ENCODE data around the gene COQ10B. TPM values are rescaled to one million over a fixed set of nuclear protein-coding genes. Genes with fewer than 3 reads are reported as not detected.
"Not testable (repeated sequence)": the region's sequence is repeated elsewhere in the genome, so short reads cannot be mapped to it uniquely, and the experiment has no call there.

Gene COQ10B
- total RNA-seq, 4 donors from 2014 or later, result 23.8 to 34.1 (median 28.5) TPM

DNA sequence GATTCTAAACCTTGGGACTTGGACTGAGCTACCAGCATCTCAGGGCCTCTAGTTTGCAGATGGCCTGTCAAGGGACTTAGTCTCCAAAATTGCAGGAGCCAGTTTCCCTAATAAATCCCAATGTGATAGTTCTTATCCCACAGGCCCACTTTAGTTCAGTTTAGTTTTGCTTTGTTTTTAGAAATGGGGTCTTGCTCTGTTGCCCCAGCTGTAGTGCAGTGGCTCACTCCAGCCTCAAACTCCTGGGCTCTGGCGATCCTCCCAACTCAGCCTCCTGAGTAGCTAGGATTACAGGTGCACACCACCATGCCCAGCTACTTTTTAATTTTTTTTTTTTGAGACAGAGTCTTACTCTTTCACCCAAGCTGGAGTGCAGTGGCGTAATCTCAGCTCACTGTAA is 16.0 kb upstream of the COQ10B start:
- Histone ChIP-seq H3K9me3 (no peaks in the 10 kb centered on the region), H3K4me3 (no peak overlapping the region), H3K4me1 (peaks cover 0 to 9% of the 10 kb centered on the region in 2 donors), H3K27ac (no peak overlapping the region), H3K36me3 (no peaks in the 10 kb centered on the region), H3K27me3 (no peaks in the 10 kb centered on the region)
- DNase-seq, result no peak
- intact Hi-C loops (cut with DNase I; ENCODE audit: low total_unique reads), result loop anchor here (10.0 kb wide), 1 partner anchor 57 kb away; the partner anchor contains the start of gene HSPD1
- TF ChIP-seq, protein P1, sequence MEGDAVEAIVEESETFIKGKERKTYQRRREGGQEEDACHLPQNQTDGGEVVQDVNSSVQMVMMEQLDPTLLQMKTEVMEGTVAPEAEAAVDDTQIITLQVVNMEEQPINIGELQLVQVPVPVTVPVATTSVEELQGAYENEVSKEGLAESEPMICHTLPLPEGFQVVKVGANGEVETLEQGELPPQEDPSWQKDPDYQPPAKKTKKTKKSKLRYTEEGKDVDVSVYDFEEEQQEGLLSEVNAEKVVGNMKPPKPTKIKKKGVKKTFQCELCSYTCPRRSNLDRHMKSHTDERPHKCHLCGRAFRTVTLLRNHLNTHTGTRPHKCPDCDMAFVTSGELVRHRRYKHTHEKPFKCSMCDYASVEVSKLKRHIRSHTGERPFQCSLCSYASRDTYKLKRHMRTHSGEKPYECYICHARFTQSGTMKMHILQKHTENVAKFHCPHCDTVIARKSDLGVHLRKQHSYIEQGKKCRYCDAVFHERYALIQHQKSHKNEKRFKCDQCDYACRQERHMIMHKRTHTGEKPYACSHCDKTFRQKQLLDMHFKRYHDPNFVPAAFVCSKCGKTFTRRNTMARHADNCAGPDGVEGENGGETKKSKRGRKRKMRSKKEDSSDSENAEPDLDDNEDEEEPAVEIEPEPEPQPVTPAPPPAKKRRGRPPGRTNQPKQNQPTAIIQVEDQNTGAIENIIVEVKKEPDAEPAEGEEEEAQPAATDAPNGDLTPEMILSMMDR (IDR thresholded peaks at IDR 0.05), result no peak
- no peak for TF ChIP-seq POLR2A (IDR thresholded peaks at IDR 0.05)

DNA sequence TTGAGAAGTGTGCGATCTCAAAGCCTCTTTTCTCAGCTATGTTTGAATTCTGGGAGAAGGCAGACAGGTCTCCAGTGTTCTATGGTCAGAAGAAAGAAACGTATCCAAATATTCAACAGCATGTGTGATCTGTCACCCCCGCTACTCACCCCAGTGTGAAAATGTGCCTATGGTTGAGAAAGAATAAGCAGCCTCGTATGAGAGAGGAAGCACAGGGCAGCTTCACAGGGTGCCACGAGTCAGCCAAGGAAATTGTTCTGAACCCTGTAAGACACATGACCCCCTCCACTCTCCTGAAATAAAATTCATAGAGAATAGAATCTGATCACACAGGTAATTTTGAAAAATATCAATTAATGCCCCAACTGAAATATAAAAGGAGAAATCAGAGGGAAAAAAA is 10.5 kb upstream of the COQ10B start:
- DNase-seq, result no peak
- H3K27ac ChIP-seq, result peak overlapping the region in 1 of 2 donors; percentile 33
- no peaks in the 10 kb centered on the region for H3K4me1 ChIP-seq
- no peak overlapping the region for H3K4me3 ChIP-seq
- no peaks in the 10 kb centered on the region for H3K27me3 ChIP-seq
- no peaks in the 10 kb centered on the region for H3K9me3 ChIP-seq
- intact Hi-C loops (cut with DNase I; ENCODE audit: low total_unique reads), result no loop called here
- H3K36me3 ChIP-seq, result no peaks in the 10 kb centered on the region
- TF ChIP-seq, protein P1 (IDR thresholded peaks at IDR 0.05), result no peak

DNA sequence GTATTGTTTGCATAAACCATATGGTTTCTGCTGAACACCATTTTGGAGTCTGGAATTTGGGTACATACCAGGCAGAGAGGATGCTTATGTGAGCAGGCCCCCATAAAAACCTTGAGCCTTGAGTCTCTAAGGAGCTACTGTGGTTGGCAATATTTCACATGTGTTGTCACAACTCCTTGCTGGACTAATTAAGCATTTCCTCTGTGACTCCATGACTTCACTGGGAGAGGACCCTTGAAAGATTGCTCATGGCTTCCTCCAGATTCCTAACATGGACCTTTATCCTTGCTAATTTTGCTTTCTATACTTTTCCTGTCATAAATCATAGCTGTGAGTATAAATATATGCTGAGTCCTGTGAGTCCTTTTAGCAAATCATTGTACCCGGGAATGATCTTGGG is 7.6 kb upstream of the COQ10B start:
- DNase-seq, result no peak
- H3K4me1 ChIP-seq, result no peaks in the 10 kb centered on the region
- intact Hi-C loops (cut with DNase I; ENCODE audit: low total_unique reads), result no loop called here
- H3K27ac ChIP-seq, result no peak overlapping the region
- H3K9me3 ChIP-seq, result no peaks in the 10 kb centered on the region
- no peak overlapping the region for H3K4me3 ChIP-seq
- TF ChIP-seq POLR2A (IDR thresholded peaks at IDR 0.05), result no peak
- TF ChIP-seq, protein P1 (IDR thresholded peaks at IDR 0.05), result no peak
- no peaks in the 10 kb centered on the region for H3K27me3 ChIP-seq
- H3K36me3 ChIP-seq, result no peaks in the 10 kb centered on the region

DNA sequence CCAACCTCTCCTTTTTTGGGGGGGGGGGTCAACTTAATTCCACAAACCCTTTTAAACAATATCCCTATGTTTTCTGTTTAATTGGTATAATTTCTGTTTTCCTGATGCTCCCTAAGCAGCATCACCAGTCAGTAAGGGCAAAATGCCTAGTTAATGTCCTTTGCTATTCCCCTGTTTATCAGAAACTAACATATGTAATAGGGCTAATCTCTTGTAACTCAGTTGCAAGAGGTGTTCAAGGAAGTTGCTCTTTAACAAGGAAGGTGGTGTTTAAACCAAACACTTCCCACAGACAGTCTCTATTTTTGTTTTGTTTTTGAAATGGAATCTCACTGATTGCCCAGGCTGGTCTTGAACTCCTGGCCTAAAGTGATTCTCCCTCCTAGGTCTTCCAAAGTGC is 6.5 kb upstream of the COQ10B start:
- H3K9me3 ChIP-seq, result no peaks in the 10 kb centered on the region
- TF ChIP-seq POLR2A (IDR thresholded peaks at IDR 0.05), result no peak
- TF ChIP-seq, protein P1 (IDR thresholded peaks at IDR 0.05), result no peak
- H3K27ac ChIP-seq, result no peak overlapping the region
- no peak for DNase-seq
- no peak overlapping the region for H3K4me3 ChIP-seq
- no peaks in the 10 kb centered on the region for H3K27me3 ChIP-seq
- H3K4me1 ChIP-seq, result no peaks in the 10 kb centered on the region
- intact Hi-C loops (cut with DNase I; ENCODE audit: low total_unique reads), result no loop called here
- H3K36me3 ChIP-seq, result no peaks in the 10 kb centered on the region

DNA sequence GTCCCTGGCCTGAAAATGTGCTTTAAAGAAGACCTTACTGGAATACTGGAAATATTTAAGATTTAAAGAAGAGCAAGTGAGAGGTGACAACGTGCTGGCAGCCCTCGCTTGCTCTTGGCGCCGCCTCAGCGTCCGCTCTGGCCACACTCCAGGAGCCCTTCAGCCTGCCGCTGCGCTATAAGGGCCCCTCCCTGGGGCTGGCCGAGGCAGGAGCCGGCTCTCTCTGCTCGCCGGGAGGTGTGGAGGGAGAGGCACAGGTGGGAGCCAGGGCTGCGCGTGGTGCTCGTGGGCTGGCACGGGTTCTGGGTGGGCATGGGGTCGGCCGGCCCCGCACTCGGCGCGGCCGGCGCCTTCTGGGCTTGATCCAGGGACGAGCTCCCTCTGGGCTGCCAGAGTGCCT is 2.9 kb upstream of the COQ10B start:
- no peak for TF ChIP-seq POLR2A (IDR thresholded peaks at IDR 0.05)
- TF ChIP-seq, protein P1 (IDR thresholded peaks at IDR 0.05), result no peak
- DNase-seq, result no peak
- no peaks in the 10 kb centered on the region for H3K36me3 ChIP-seq
- H3K27ac ChIP-seq, result no peak overlapping the region
- H3K9me3 ChIP-seq, result no peaks in the 10 kb centered on the region
- intact Hi-C loops (cut with DNase I; ENCODE audit: low total_unique reads), result no loop called here
- peaks cover 0 to 11% of the 10 kb centered on the region in 2 donors for H3K4me1 ChIP-seq
- H3K4me3 ChIP-seq, result no peak overlapping the region
- H3K27me3 ChIP-seq, result no peaks in the 10 kb centered on the region

DNA sequence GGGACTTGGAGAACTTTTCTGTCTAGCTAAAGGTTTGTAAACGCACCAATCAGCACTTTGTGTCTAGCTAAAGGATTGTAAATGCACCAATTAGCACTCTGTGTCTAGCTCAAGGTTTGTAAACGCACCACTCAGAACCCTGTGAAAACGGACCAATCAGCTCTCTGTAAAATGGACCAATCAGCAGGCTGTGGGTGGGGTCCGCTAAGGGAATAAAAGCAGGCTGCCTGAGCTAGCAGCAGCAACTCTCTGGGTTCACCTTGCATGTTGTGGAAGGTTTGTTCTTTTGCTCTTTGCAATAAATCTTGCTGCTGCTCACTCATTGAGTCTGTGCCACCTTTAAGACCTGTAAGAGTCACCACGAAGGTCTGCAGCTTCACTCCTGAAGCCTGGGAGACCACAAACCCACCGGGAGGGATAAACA is 2.4 kb upstream of the COQ10B start:
- H3K9me3 ChIP-seq; H3K36me3 ChIP-seq; H3K27me3 ChIP-seq; DNase-seq; H3K27ac ChIP-seq; H3K4me3 ChIP-seq; intact Hi-C loops (cut with DNase I; ENCODE audit: low total_unique reads): not testable (repeated sequence)
- peaks cover 0 to 11% of the 10 kb centered on the region in 2 donors for H3K4me1 ChIP-seq
